ENCODE measurements around the gene ASCC3. TPM values are rescaled to one million over a fixed set of nuclear protein-coding genes. Genes with fewer than 3 reads are reported as not detected.
A peak's percentile ranks its signal among the peaks of the same experiment; 100 is the strongest.

The ASCC3 gene
- total RNA-seq, 4 donors from 2014 or later = 20.5 to 33.9 (median 26.9) TPM

GRCh38 chr6:100886076-100886475, 4.9 kb upstream of the ASCC3 start:
- WGBS, 2 donors = 55 to 56% methylated on average over 1 of the region's 1 CpG
- Histone ChIP-seq H3K9me3 (no peaks in the 10 kb centered on the region), H3K36me3 (no peaks in the 10 kb centered on the region), H3K4me1 (peaks cover 0 to 7% (median 3%) of the 10 kb centered on the region in 4 donors), H3K27me3 (no peaks in the 10 kb centered on the region), H3K4me3 (no peak overlapping the region), H3K27ac (no peak overlapping the region)
- DNase-seq (ENCODE audit: low spot score in 2 of 2) = no peak
- TF ChIP-seq POLR2A (IDR thresholded peaks at IDR 0.05) (no peak), CTCF (IDR thresholded peaks at IDR 0.05) (no peak), EP300 (IDR thresholded peaks at IDR 0.05) (no peak)

GRCh38 chr6:100883347-100883746, 2.2 kb upstream of the ASCC3 start:
- Histone ChIP-seq H3K36me3 (no peaks in the 10 kb centered on the region), H3K27ac (no peak overlapping the region), H3K9me3 (no peaks in the 10 kb centered on the region), H3K4me1 (peaks cover 0 to 29% (median 12%) of the 10 kb centered on the region in 4 donors), H3K27me3 (no peaks in the 10 kb centered on the region), H3K4me3 (no peak overlapping the region)
- 91 to 98% methylated on average over 3 of the region's 3 CpGs for WGBS, 2 donors
- no peak for TF ChIP-seq CTCF (IDR thresholded peaks at IDR 0.05)
- TF ChIP-seq POLR2A (IDR thresholded peaks at IDR 0.05) = no peak
- TF ChIP-seq EP300 (IDR thresholded peaks at IDR 0.05) = no peak
- DNase-seq (ENCODE audit: low spot score in 2 of 2) = no peak

GRCh38 chr6:100881707-100882040, 545 bp upstream of the ASCC3 start:
- peak overlapping the region; percentile 49 to 91 (median 77) for H3K4me3 ChIP-seq
- H3K27me3 ChIP-seq = no peaks in the 10 kb centered on the region
- H3K36me3 ChIP-seq = no peaks in the 10 kb centered on the region
- DNase-seq (ENCODE audit: low spot score in 2 of 2) = no peak
- peak overlapping the region; percentile 70 to 93 (median 86) for H3K27ac ChIP-seq
- no peak for TF ChIP-seq CTCF (IDR thresholded peaks at IDR 0.05)
- no peak for TF ChIP-seq EP300 (IDR thresholded peaks at IDR 0.05)
- no peak for TF ChIP-seq POLR2A (IDR thresholded peaks at IDR 0.05)
- WGBS, 2 donors = 5 to 9% methylated on average over 6 of the region's 6 CpGs
- no peaks in the 10 kb centered on the region for H3K9me3 ChIP-seq
- H3K4me1 ChIP-seq = peaks cover 0 to 37% (median 12%) of the 10 kb centered on the region in 4 donors

GRCh38 chr6:100880149-100880852, 828 bp downstream of the ASCC3 start:
- Histone ChIP-seq H3K27ac (peak overlapping the region; percentile 70 to 93 (median 86)), H3K9me3 (no peaks in the 10 kb centered on the region), H3K4me1 (peaks cover 0 to 37% (median 12%) of the 10 kb centered on the region in 4 donors), H3K27me3 (no peaks in the 10 kb centered on the region), H3K36me3 (no peaks in the 10 kb centered on the region), H3K4me3 (peak overlapping the region; percentile 49 to 91 (median 77))
- no peak for DNase-seq (ENCODE audit: low spot score in 2 of 2)
- no peak for TF ChIP-seq CTCF (IDR thresholded peaks at IDR 0.05)
- TF ChIP-seq EP300 (IDR thresholded peaks at IDR 0.05) = no peak
- TF ChIP-seq POLR2A (IDR thresholded peaks at IDR 0.05) = no peak
- 9 to 10% methylated on average over 5 of the region's 5 CpGs for WGBS, 2 donors

GRCh38 chr6:100879317-100879716, 1.8 kb downstream of the ASCC3 start:
- Histone ChIP-seq H3K4me1 (peaks cover 0 to 37% (median 12%) of the 10 kb centered on the region in 4 donors), H3K36me3 (no peaks in the 10 kb centered on the region), H3K4me3 (no peak overlapping the region), H3K27me3 (no peaks in the 10 kb centered on the region), H3K9me3 (no peaks in the 10 kb centered on the region), H3K27ac (no peak overlapping the region)
- 88 to 90% methylated on average over 2 of the region's 2 CpGs for WGBS, 2 donors
- TF ChIP-seq CTCF (IDR thresholded peaks at IDR 0.05) (no peak), POLR2A (IDR thresholded peaks at IDR 0.05) (no peak), EP300 (IDR thresholded peaks at IDR 0.05) (no peak)
- DNase-seq (ENCODE audit: low spot score in 2 of 2) = no peak

Data from tibial nerve (tissue), 4 donors.